Lower leg skin (tissue), 3 donors: ENCODE results near the gene NDUFA1.

ENCODE experiments used
- CTCF ChIP-seq, 3 donors: fragments of 450-650 bp; IDR thresholded peaks; one replicate each; pipeline ENCODE4 v1.5.1; 2016; ENCODE audit warnings: antibody characterized with exemption in 3 of 3, mild to moderate bottlenecking in 3 of 3, moderate library complexity in 2 of 3
- POLR2A ChIP-seq, 2 donors: fragments of 450-650 bp; IDR thresholded peaks; one replicate each; pipeline ENCODE4 v1.6.1; 2016 to 2017; ENCODE audit warnings: antibody characterized with exemption in 2 of 2, mild to moderate bottlenecking in 1 of 2, moderate library complexity in 1 of 2

DNA sequence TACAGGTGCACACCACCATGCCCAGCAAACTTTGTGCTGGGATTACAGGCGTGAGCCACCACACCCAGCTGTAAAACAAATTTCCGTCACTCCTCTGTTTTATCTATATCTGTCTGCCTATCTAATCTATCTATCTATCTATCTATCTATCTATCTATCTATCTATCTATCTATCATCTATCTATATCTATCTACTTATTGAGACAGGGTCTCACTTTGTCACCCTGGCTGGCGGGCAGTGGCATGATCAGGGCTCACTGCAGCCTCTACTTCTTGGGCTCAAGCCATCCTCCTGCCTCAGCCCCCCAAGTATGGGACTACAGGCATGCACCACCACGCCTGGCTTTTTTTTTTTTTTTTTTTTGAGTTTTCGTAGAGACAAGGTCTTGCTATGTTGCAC is 44.7 kb downstream of the NDUFA1 start:
- TF ChIP-seq CTCF (IDR thresholded peaks at IDR 0.05) (no peak), POLR2A (IDR thresholded peaks at IDR 0.05) (no peak)
